ENCODE results near the gene PCCA. TPM values are rescaled to one million over a fixed set of nuclear protein-coding genes. Genes with fewer than 3 reads are reported as not detected.

Gene PCCA
- total RNA-seq, 1 experiment from 2014 or later = 8.9 TPM

DNA sequence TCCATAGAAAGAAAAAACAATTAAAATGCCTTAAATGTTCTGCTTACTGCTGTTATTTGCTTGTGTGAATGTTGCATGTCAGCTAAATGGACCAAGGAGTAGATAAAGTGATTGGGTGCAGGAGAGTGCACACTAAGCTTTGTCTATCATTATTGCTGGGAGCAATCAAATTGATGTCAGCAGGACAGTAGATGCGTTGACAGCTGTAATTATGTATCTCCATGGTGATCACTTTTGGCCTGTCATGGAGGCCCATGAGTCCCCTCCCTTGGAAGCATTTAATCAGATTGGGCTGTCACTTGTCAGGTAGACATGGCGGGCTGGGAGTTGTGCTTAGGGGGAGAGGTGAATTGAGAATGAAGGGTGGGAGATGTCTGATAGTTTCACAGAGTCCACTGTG, 215.3 kb downstream of the PCCA start:
- no TSS peak for BruUV-seq (replicated peaks)
- Mint-ChIP-seq H3K27ac (ENCODE audit: unreplicated experiment) (no peak overlapping the region), H3K9me3 (ENCODE audit: low read depth, unreplicated experiment) (no peaks in the 10 kb centered on the region), H3K27me3 (ENCODE audit: unreplicated experiment) (no peaks in the 10 kb centered on the region), H3K4me1 (ENCODE audit: low read depth, unreplicated experiment) (no peaks in the 10 kb centered on the region), H3K4me3 (ENCODE audit: low read depth, unreplicated experiment) (no peak overlapping the region), H3K36me3 (ENCODE audit: insufficient read depth, unreplicated experiment) (no peaks in the 10 kb centered on the region)
- CTCF ChIA-PET = no interaction called here
- no peak for DNase-seq
- no peak for TF ChIP-seq CTCF (IDR thresholded peaks at IDR 0.05; ENCODE audit: unreplicated experiment)
- intact Hi-C loops (cut with micrococcal nuclease; ENCODE audit: unreplicated experiment) = no loop called here

GRCh38 chr13:100305398-100305797, 216.5 kb downstream of the PCCA start:
- TF ChIP-seq CTCF (IDR thresholded peaks at IDR 0.05; ENCODE audit: unreplicated experiment) = no peak
- intact Hi-C loops (cut with micrococcal nuclease; ENCODE audit: unreplicated experiment) = no loop called here
- Mint-ChIP-seq H3K27ac (ENCODE audit: unreplicated experiment) (no peak overlapping the region), H3K36me3 (ENCODE audit: insufficient read depth, unreplicated experiment) (no peaks in the 10 kb centered on the region), H3K27me3 (ENCODE audit: unreplicated experiment) (no peaks in the 10 kb centered on the region), H3K4me1 (ENCODE audit: low read depth, unreplicated experiment) (no peaks in the 10 kb centered on the region), H3K9me3 (ENCODE audit: low read depth, unreplicated experiment) (no peaks in the 10 kb centered on the region), H3K4me3 (ENCODE audit: low read depth, unreplicated experiment) (no peak overlapping the region)
- BruUV-seq (replicated peaks) = no TSS peak
- CTCF ChIA-PET = no interaction called here
- no peak for DNase-seq

DNA sequence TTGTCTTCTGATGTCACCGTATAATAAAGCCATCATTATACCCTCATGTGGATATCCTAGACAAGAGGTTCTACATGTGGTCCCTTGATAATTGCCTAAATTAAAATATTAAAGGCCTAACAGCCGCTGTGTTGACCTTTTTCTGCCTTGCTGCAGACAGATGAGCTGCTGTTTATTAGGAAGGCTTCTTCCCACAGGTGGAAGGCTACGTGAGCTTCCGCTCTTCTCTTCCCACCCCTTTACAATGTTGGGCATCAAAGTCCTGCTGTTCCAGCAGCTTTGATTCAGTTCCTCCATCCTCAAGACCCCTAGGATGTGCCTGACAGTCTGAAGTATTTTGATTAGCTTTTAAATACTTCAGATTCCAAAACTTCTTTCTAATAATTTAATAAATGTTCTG, 217.1 kb downstream of the PCCA start:
- intact Hi-C loops (cut with micrococcal nuclease; ENCODE audit: unreplicated experiment) = no loop called here
- DNase-seq = no peak
- no TSS peak for BruUV-seq (replicated peaks)
- Mint-ChIP-seq H3K27ac (ENCODE audit: unreplicated experiment) (no peak overlapping the region), H3K27me3 (ENCODE audit: unreplicated experiment) (no peaks in the 10 kb centered on the region), H3K9me3 (ENCODE audit: low read depth, unreplicated experiment) (no peaks in the 10 kb centered on the region), H3K4me3 (ENCODE audit: low read depth, unreplicated experiment) (no peak overlapping the region), H3K36me3 (ENCODE audit: insufficient read depth, unreplicated experiment) (no peaks in the 10 kb centered on the region), H3K4me1 (ENCODE audit: low read depth, unreplicated experiment) (no peaks in the 10 kb centered on the region)
- CTCF ChIA-PET = no interaction called here
- no peak for TF ChIP-seq CTCF (IDR thresholded peaks at IDR 0.05; ENCODE audit: unreplicated experiment)

GRCh38 chr13:100306434-100306999, 217.6 kb downstream of the PCCA start:
- intact Hi-C loops (cut with micrococcal nuclease; ENCODE audit: unreplicated experiment) = no loop called here
- no TSS peak for BruUV-seq (replicated peaks)
- CTCF ChIA-PET = no interaction called here
- no peaks in the 10 kb centered on the region for H3K36me3 Mint-ChIP-seq (ENCODE audit: insufficient read depth, unreplicated experiment)
- H3K4me3 Mint-ChIP-seq (ENCODE audit: low read depth, unreplicated experiment) = no peak overlapping the region
- TF ChIP-seq CTCF (IDR thresholded peaks at IDR 0.05; ENCODE audit: unreplicated experiment) = no peak
- no peak overlapping the region for H3K27ac Mint-ChIP-seq (ENCODE audit: unreplicated experiment)
- no peaks in the 10 kb centered on the region for H3K9me3 Mint-ChIP-seq (ENCODE audit: low read depth, unreplicated experiment)
- H3K4me1 Mint-ChIP-seq (ENCODE audit: low read depth, unreplicated experiment) = no peaks in the 10 kb centered on the region
- no peaks in the 10 kb centered on the region for H3K27me3 Mint-ChIP-seq (ENCODE audit: unreplicated experiment)
- DNase-seq = no peak
